GM18499 (cell line): ENCODE data around the gene IL15.
A peak's percentile ranks its signal among the peaks of the same experiment; 100 is the strongest.

Experiments
- ATAC-seq: cut with Tn5 transposase; IDR thresholded peaks from one replicate; pipeline ENCODE4 v1.9.1; 2021; ENCODE audit warnings: moderate number of reproducible peaks; ENCODE audit not compliant: insufficient read depth, unreplicated experiment

Gene IL15

GRCh38 chr4:141761926-141762325, 125.5 kb downstream of the IL15 start:
- no peak for ATAC-seq

GRCh38 chr4:141763374-141763773, 127.0 kb downstream of the IL15 start:
- ATAC-seq = no peak

- no peak for ATAC-seq
Measured at GRCh38 chr4:141768954-141769353, 132.6 kb downstream of the IL15 start.

DNA sequence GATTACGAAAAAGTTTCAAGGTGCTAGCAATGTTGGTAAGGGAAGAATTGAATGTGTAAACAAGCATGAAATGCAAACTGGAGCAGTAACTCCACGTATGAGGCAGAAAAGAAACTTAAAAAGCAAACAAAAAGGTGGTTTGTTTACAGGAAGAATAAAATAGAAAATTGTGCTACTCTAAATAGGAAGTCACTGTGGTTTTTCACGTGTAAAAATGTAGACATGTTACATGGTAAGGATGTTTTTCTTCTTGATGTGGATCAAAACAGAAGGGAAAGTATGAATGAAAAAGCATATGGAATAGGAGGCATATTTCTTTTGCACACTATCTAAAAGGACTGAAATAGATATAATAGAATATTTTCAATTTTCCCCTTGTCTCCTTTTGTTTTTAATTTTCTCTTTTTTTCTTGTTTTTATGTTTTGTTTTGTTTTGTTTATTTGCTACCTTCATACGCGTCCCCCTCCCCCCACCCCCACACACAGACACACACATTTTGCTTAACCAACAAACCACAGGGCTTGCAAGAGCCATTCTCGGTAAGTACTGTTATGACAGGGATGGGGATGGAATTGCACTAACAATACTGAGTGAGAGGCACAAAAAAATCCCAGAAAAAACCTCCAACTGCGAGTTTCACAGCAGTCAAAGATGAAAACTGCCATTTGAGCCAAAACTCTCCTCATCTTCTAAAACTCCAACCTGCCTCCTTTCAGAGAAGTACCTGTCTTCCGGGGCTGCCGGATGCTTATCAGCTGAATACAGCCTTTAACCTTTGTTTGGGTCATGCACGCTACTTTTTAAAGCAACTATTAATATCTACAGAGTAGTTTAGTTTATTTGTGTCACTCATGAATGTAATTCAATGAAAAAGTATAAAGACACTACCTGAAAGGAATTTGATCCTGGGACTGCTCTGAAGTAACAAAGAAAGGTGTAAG, 135.8 kb downstream of the IL15 start:
- ATAC-seq = peak; percentile 64

DNA sequence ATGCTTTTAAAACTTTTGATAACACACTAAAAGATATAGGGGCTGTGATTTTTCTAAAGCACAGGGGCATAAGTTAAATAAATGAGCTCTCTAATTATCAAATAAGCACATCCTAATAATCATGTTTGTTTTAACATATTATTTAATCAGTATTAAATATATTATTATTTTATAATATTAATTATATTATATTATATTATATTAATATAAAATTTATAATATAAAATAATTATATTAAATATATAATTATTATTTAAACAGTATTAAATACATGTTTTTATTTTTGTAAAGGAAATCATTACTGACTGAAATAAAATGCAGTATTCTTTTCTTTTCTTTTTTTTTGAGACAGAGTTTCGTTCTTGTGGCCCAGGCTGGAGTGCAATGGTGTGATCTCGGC, 136.5 kb downstream of the IL15 start:
- no peak for ATAC-seq

GRCh38 chr4:141782205-141782604, 145.8 kb downstream of the IL15 start:
- no peak for ATAC-seq
